Measurements from ENCODE around the gene CDK14.
"Not testable (repeated sequence)": the region's sequence is repeated elsewhere in the genome, so short reads cannot be mapped to it uniquely, and the experiment has no call there.

Gene CDK14

DNA sequence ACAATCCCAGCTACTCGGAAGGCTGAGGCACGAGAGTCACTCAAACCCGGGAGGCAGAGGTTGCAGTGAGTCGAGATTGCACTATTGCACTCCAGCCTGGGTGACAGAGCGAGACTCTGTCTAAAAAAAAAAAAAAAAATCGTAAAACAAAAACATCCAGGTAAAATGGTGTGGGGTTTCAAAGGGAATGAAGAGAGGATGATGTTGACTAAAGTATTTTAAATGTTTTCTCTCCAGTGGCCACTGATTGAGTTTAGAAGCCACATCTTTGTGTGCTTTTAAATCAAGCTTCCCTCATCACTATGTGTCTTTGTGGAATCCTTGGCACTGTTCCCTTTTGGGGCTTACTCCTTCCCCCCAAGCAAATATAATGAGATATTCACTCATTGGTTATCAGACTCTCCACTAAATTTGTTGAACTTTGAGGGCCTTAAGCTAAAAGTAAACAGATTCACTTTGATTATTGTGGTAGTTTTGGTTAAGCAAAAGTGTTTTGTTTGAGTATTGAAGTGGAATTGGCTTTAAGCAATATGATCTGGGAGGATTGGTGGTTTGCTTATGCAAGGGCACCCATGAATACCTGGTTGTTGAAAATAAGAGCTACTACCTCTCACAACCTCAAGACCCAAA, 162.9 kb downstream of the CDK14 start:
- no peak for DNase-seq (ENCODE audit: low read depth)

DNA sequence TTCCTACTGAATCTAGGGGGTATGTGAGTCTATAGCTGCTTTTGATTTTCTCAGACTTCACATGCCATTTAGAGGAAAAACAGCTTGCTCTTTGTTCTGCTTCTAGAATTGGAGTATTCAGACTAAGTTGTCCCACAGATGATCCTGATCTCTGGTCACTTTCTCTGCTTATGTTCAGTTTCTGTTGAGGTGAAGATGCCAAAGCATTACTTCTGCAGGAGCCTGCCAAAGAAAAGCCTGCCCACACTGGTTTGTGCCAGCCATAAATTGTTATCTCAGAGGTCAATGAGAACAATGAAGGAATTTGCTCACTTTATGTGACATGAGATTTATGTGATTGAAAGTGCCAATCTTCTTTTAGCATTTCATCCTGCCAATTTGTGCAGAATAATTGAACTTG, 163.6 kb downstream of the CDK14 start:
- no peak for DNase-seq (ENCODE audit: low read depth)

DNA sequence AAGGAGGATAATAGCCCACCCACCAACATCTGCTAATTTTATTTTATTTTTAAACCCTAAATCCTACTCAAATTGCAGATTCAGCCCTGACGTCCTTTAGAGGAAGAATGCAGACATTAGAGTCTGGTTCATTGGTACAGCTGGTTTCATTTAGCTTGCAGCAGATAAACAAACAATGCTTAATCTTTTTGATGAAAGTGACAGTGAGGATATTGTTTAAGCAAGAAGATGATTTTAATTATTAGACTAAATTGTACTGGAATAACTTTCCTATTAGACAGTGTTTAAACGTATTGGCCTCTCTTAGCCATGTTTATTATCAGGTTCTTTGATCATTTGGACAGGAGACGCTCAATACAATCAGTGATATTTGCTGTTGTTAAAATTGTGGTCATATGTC, 164.8 kb downstream of the CDK14 start:
- no peak for DNase-seq (ENCODE audit: low read depth)

DNA sequence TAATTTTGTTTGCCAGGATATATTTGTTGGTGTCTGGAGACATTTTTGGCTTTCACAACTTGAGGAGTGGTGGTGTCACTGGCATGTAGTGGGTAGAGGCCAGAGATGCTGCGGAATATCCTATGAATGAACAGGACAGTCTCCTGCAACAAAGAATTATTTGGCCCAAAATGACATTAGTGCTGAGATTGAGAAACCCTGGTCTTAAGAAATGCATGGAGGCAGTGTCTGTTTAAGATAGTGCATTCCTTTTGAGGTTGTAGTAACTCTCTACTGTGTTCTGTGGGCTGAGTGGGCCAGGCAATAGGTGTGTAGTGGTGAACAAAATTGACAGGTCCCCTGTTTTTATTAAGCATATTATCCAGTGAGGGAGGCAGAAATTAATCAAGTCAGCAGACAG, 165.5 kb downstream of the CDK14 start:
- no peak for DNase-seq (ENCODE audit: low read depth)

DNA sequence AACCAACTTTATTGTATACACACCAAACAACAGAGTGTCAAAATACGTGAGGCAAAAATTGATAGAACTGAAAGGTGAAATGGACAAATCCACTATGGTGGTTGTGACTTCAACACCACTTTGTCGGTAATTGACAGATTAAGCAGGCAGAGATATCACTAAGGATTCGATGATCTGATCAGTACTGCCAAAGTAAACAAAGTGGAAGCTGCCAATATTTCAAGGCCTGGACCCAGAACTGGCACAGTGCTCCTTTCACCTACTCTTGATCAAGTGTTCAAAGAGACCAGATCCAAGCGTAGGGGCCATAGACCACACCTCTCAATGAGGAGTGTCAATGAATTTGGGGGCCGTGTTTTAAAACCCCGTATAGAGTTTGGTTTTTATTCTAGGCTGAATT, 167.0 kb downstream of the CDK14 start:
- DNase-seq (ENCODE audit: low read depth): no peak

DNA sequence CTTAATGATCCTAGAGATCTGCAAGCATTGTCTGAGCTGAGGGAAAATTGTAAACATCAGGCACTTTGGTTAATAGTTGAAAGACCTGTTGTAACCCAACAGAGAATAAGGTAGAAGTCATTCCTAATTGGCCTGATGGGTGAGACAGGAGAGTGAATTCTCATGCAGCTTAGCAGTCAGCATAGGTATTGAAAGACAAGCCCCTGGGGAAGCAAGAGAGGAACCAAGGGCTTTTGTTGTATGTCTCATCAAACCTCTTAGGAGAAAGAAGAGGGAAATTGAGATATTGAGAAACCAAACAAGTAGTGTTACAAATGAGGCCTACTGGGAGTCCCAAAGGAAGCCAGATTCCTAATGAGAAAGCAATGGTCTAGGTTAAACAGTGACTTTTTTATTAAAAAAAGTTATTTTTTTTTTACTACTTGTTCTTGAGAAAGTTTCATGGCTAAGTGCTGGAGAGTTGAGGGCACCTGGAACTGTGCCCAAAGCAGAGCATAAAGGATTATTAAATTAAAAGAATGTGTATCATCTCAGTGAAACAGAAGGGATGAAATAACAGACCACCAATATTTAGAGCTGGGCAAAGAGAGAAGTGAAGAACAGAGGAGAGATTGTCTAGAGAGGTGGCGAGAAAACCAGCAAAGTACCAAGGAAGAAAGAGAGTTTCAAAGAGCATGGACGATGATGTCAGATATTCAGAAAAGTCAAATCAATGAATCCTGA, 168.9 kb downstream of the CDK14 start:
- DNase-seq (ENCODE audit: low read depth): no peak

DNA sequence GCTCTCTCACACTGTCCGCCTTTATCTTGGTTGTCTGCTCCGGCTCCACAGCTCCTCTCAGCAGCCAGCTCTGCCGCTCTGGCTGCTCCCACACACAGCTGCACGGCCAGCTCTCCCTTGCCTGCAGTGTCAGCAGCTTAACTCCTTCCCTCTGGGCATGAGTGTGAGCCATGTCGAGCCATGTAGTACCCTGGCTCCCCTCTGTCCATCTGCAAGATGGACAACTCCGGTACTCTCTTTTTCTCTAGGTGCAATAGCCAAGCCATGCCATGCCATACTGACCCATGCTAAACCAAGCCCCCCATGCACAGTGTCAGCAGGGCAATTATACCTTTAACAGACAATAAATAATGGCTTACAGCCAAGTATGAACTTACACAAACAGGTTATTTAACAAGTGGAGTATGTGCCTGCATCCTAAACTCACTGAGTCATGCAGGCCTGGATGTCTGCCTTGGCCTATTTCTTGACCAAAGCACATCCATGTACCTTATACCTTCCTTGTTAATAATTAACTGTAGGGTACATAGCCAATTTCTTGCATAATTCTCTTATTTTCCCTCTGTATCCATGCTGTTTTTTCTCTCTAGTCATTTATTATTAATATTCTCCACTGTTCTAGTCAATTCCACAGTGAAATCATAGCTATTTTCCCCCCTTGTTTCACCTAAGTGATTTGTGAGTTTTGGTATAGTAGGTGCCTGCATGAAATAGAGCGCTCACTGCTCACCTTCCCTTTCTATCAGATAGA, 170.9 kb downstream of the CDK14 start:
- no peak for DNase-seq (ENCODE audit: low read depth)

DNA sequence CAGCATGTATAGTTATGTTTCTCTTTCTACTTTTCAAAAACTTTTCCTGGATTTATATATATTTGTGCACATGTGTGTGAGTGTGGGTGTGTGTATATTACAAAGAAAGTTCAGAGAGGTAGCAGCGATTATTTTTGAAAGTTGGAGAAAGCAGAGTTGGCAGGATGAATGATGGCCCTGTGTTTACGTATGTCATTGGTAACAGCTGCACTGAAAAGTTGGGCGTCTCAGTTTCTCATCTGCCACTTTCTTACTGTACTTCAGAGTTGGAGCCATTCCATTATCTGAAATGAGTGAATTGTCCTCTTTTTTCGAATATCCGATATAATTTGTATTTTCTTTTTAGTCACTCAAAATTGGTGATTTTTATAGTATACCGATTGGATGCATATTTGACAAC, 172.2 kb downstream of the CDK14 start:
- DNase-seq (ENCODE audit: low read depth): no peak

DNA sequence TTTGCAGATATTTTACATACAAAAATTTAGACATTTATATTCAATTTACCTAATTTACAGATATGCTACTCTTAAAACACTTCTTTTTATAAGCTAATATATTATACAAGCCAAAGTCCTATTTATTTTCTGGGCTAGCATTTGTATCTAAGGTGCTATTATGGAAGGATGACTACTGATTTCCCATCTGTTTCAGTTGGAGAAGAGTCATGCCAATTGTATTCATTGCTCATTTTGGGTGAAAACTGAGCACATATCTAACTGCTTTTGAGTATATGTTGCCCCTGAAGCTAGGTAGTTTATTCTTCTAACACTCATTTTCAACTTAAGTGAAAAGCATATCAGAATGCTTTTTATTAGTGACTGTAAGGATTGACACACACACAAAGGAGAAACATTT, 172.9 kb downstream of the CDK14 start:
- DNase-seq (ENCODE audit: low read depth): no peak

DNA sequence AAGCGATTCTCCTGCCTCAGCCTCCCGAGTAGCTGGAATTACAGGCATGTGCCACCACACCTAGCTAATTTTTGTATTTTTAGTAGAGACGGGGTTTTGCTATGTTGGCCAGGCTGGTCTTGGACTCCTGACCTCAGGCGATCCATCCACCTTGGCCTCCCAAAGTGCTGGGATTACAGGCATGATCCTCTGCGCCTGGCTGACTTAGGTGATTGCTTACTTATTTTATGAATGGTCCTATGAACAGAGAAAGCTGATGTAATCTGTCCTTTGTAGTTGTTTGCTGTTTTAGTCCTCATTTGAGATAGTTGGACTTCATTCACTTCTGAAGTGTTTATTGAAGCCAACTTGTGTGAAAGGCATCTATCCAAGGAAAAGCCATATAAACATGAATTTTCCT, 173.4 kb downstream of the CDK14 start:
- not testable (repeated sequence) for DNase-seq (ENCODE audit: low read depth)

DNA sequence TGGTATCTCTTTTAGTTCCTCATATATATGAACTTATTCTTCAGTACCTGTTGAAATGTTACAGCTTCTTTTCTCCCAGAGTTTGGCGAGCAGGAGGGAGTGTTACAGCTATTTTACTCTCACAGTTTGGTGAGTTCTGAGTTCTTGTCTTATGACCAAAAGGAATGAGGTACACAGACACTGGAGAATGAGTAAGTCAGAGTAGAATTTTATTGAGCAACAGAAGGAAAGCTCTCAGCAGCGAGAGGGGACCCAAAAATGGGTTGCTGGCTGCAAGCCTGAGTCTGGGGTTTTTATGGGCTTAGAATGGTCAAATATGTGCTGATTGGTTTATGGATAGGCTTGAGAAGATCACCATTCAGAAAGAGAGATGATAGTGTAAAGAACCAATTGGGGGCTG, 175.2 kb downstream of the CDK14 start:
- DNase-seq (ENCODE audit: low read depth): no peak

DNA sequence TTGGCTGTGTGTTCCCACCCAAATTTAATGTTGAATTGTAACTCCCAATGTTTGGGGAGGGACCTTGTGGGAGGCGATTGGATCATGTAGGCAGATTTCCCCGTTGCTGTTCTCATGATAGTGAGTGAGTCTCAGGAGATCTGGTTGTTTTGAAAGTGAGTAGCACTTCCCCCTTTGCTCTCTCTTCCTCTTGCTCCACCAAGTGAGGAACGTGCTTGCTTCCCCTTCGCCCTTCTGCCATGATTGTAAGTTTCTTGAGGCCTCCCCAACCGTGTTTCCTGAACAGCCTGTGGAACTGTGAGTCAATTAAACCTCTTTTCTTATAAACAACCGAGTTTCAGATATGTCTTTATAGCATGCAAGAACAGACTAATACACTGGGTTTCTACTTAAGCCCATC, 176.3 kb downstream of the CDK14 start:
- DNase-seq (ENCODE audit: low read depth): no peak

DNA sequence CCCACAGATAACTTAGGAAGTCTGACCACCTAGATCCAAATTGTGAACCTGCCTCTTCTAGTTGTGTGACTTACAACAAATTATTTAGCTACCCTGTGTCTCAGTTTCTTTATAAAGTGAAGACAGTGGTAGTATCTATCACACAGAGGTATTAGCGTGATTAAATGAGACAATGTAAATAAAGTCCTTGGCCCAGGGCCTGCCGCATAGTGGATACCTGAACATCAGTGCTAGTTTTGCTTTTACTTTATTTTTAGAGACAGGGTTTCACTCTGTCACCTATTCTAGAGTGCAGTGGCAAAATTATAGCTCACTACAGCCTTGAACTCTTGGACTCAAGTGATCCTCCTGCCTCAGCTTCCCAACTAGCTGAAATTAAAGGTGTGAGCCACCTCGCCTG, 177.1 kb downstream of the CDK14 start:
- no peak for DNase-seq (ENCODE audit: low read depth)

DNA sequence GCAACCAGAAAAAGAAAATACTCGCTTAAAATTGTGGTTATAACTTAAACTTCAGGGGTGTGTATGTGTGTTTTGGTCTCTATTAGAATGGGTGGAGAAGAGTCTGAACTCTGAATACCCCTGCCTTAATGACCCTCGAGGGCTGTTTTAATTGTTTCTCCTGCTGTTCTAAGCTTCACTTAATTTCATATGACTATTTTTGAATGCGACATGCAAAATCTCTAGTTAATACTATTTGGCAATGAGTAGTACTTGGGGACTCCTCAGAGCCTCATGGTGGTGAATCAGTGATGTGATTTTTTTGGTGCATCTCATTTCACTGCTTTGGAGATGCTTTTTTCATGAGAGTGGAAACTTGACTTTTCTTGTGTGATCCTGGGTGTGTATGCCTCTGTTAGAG, 178.6 kb downstream of the CDK14 start:
- no peak for DNase-seq (ENCODE audit: low read depth)

DNA sequence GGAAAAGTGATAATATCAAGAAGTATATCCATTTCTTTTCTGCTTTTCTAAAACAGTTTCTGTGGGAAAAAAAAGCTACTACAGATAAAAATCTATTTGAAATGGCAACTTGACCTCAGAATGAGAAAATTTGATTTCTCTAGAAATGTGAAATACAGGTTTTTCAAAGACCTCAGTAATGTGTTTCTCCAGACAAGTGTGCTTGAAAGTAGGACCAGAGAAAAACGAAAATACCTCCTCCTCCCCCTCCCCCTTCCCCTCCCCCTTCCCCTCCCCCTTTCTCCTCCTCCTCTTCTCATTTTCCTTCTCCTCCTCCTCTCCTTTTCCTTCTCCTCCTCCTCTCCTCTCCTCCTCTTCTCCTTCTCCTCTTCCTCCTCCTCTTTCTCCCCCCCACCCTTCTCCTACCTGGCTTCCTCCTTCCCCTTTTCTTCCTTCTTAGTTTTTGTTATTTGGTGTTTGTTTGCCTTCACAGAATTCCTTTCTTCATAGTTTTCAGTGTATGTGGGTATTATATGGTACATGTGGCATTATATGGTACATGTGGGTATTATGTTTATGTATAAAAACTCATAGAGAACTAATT, 179.4 kb downstream of the CDK14 start:
- DNase-seq (ENCODE audit: low read depth): no peak

DNA sequence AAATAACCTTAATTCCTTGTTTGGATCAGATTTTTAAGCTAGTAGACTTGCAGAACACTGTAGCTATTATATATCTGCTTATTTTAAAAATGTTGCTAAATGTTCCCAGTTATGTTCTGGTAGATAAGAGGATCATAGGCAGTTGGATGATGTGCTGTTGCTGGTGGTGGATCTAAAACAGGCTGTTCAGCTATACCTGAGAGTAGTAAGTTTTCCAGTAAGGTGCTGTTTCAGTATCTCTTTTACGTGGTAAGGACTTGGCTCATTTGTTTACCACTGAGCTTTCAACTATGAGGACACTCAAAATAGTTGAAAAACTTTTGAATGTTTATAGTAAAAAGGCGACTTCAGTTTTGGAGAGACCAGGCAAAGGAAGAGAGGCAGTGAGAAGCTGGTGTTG, 180.9 kb downstream of the CDK14 start:
- no peak for DNase-seq (ENCODE audit: low read depth)

DNA sequence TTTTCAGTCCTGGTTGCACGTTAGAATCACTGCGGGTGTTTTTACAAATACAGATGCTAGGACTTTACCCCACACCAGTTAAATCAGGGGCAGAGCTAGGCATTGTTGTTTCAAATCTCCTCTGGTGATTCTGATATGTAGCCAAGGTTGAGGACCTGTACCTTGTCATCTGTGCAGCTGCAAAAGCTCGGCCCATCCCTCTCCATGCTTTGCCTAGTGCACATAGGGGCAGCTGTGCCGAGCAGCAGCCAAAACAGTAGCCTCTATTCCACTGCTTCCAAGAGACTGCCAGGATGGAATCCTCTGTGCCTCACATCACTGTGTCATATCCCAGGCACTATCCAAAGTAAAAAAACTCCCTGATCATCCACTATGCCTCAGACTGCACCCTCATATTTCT, 181.3 kb downstream of the CDK14 start:
- DNase-seq (ENCODE audit: low read depth): no peak

DNA sequence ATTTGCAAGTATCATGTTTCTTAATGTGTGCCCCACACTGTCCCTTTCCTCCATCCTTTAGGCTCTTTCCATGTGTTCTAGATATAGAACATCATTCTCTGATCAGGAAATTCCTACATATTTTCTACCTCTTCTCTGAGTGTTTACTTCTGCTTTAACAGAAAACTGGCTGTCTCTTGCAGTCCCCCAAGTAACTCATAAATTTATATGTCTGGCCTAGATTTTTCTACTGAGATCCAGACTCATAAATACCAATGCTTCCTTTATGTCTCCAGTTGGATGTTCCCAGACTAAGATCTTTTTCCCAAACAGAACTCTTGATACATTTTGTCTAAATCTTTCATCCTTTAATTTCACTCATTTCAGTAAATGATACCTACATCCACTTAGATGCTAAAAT, 181.8 kb downstream of the CDK14 start:
- no peak for DNase-seq (ENCODE audit: low read depth)

DNA sequence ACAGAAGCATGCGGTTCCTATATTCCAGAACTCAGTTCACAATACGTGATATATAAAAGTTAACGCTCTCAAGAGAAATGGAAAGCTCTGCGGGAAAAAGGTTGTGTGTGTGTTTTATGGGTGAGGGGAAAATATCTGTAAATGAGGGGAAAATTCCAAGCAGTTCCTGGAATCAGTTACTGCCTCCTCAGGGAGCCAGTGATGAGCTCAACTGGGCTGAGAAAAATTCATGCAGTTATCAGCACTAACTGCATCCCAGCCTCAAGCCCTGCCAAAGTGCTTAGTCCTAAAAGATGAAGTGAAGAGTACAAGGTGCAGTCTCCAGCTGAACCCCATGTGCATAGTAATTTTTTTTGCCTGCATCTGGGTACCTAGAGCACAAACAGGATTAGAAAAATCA, 191.9 kb downstream of the CDK14 start:
- DNase-seq (ENCODE audit: low read depth): no peak

DNA sequence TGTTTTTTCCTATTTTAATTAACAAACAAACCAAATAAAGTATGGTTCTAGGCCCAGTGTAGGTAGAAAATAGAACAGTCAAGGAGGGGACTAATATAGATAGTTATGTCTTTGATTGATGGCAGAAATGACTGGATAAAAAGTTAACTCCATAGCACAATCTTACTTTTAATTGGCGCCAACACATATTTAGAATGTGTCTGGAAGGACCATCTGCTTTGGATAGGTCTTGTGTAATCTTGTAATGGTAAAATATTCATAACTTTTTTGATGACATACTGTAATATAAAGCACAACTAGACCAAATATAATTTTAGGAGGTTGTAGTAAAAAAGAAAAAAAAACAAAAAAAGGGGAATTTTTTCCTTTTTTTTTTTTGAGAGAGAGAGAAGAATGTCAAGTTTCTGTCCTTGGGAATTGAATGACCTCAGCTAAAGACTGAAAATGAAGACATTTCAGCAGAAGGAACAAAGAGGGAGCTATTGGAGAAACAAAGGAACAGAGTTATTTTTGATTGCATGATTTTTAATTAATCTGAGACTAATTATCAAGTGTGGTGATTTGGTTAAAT, 193.7 kb downstream of the CDK14 start:
- no peak for DNase-seq (ENCODE audit: low read depth)

DNA sequence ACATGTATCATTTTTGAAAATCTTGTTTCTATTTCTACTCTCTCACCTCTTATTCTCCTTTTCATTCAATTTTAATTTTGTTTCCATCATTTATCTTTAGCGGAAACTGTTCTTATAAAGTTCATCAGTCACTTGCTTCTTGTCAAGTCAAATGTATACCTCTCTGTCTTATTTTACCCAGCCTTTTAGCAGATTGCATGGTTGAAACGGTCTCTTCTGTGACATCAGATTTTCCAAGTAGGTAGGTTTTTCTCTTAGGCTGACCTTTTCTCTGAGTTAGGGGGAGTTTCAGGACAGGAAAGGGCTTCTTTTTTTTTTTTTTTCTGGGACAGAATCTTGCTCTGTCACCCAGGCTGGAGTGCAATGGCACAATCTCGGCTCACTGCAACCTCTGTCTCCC, 195.5 kb downstream of the CDK14 start:
- DNase-seq (ENCODE audit: low read depth): no peak

DNA sequence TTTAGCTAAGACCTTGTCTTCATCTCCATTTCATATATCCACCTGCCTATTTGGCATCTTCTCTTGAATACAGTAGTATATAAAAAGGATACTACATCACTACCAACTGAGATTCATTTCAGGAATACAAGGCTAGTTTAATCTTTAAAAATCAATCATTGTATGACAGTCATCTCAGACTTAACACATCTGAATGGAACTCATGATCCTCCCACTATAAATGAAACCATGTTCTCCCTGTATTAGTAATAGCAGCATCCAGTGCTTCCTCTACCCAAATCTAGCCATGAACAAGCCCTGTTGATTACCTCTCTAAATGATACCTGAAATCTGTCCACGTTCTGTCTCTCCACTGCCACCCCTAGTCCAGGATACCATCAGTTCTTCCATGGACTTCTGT, 196.2 kb downstream of the CDK14 start:
- DNase-seq (ENCODE audit: low read depth): no peak

DNA sequence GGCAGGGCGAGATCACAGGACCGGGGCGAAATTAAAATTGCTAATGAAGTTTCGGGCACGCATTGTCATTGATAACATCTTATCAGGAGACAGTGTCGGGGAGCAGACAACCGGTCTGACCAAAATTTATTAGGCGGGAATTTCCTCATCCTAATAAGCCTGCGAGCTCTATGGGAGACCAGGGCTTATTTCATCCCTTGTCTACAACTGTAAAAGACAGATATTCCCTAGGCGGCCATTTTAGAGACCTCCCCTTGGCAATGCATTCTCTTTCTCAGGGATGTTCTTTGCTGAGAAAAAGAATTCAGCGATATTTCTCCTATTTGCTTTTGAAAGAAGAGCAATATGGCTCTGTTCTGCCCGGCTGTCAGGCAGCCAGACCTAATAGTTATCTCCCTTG, 198.1 kb downstream of the CDK14 start:
- not testable (repeated sequence) for DNase-seq (ENCODE audit: low read depth)

All from stimulated activated CD8-positive, alpha-beta memory T cell treated with anti-CD3 and anti-CD28 coated beads, Interleukin-12 subunit alpha, Interleukin-12 subunit beta, amount 100 ng/mL, for 4 hours (primary cell).